ENCODE results near the gene THEMIS2. TPM values are rescaled to one million over a fixed set of nuclear protein-coding genes. Genes with fewer than 3 reads are reported as not detected.

THEMIS2 gene
- total and polyA plus RNA-seq, 2 of the 13 experiments (the other 11 are each of a cell fraction or from before 2014, with no cell fraction given) = 0.38 to 1.5 TPM

GRCh38 chr1:27885621-27886352 lies 13.4 kb downstream of the THEMIS2 start:
- in situ Hi-C loops (cut with HindIII; ENCODE audit: extremely low pct_ligation_motif_present, low pct_unique_long_range_greater_than_20kb) (no loop called here), intact Hi-C loops (cut with micrococcal nuclease; ENCODE audit: unreplicated experiment) (no loop called here)
- ATAC-seq (no peak), DNase-seq (ENCODE audit: low spot score) (no peak), FAIRE-seq (no peak)
- no TSS peak for BruUV-seq (replicated peaks)
- TF ChIP-seq HOXA5 (CRISPR knock-in tag; IDR thresholded peaks at IDR 0.05) (no peak), SP2 (CRISPR knock-in tag; IDR thresholded peaks at IDR 0.05) (no peak), NR1H2 (CRISPR knock-in tag; IDR thresholded peaks at IDR 0.05; ENCODE audit: borderline replicate concordance, low read depth) (no peak), ZNF556 (CRISPR knock-in tag; IDR thresholded peaks at IDR 0.05; ENCODE audit: borderline replicate concordance) (no peak), PHF21A (CRISPR knock-in tag; IDR thresholded peaks at IDR 0.05) (no peak), CBX1 (IDR thresholded peaks at IDR 0.05; ENCODE audit: low read depth) (no peak), ELF4 (CRISPR knock-in tag; IDR thresholded peaks at IDR 0.05; ENCODE audit: borderline replicate concordance) (no peak), ZZZ3 (CRISPR knock-in tag; IDR thresholded peaks at IDR 0.05; ENCODE audit: borderline replicate concordance) (no peak)
- TF ChIP-seq, protein P1, sequence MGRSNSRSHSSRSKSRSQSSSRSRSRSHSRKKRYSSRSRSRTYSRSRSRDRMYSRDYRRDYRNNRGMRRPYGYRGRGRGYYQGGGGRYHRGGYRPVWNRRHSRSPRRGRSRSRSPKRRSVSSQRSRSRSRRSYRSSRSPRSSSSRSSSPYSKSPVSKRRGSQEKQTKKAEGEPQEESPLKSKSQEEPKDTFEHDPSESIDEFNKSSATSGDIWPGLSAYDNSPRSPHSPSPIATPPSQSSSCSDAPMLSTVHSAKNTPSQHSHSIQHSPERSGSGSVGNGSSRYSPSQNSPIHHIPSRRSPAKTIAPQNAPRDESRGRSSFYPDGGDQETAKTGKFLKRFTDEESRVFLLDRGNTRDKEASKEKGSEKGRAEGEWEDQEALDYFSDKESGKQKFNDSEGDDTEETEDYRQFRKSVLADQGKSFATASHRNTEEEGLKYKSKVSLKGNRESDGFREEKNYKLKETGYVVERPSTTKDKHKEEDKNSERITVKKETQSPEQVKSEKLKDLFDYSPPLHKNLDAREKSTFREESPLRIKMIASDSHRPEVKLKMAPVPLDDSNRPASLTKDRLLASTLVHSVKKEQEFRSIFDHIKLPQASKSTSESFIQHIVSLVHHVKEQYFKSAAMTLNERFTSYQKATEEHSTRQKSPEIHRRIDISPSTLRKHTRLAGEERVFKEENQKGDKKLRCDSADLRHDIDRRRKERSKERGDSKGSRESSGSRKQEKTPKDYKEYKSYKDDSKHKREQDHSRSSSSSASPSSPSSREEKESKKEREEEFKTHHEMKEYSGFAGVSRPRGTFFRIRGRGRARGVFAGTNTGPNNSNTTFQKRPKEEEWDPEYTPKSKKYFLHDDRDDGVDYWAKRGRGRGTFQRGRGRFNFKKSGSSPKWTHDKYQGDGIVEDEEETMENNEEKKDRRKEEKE (IDR thresholded peaks at IDR 0.05) = no peak
- H2AFZ ChIP-seq (ENCODE audit: low read length) = no peak overlapping the region
- no peak overlapping the region for H3K9ac ChIP-seq (ENCODE audit: insufficient read depth, low read depth, low read length)
- no peaks in the 10 kb centered on the region for H3K27me3 ChIP-seq (ENCODE audit: control insufficient read depth in 1 of 2, insufficient read depth in 2 of 2, low read length in 2 of 2)
- no peak overlapping the region for H3K4me2 ChIP-seq (ENCODE audit: low read depth, low read length)
- H3K79me2 ChIP-seq (ENCODE audit: insufficient read depth, low read length) = no peaks in the 10 kb centered on the region
- H3K4me3 ChIP-seq (replicated peaks in 1 of 3; ENCODE audit: insufficient read depth in 1 of 3, low read depth in 2 of 3, low read length in 3 of 3) = no peak overlapping the region
- POLR2A ChIA-PET = no interaction called here
- H3K4me1 ChIP-seq (ENCODE audit: insufficient read depth, low read length) = peaks cover 11% of the 10 kb centered on the region
- H3K9me3 ChIP-seq (ENCODE audit: low read length) = no peaks in the 10 kb centered on the region
- CTCF ChIA-PET (ENCODE audit: low intra/inter-chr PET ratio, low total read pairs) = no interaction called here
- WGBS (ENCODE audit: low lambda C conversion rate) = 92% methylated on average over 12 of the region's 15 CpGs
- H4K20me1 ChIP-seq (ENCODE audit: insufficient read depth, low read length) = no peaks in the 10 kb centered on the region
- H3K27ac ChIP-seq (ENCODE audit: extremely low read length, insufficient read depth, low read length) = no peak overlapping the region
- H3K36me3 ChIP-seq (replicated peaks in 1 of 2; ENCODE audit: control insufficient read depth in 1 of 2, insufficient read depth in 2 of 2, low read length in 2 of 2) = peaks cover 0 to 2% of the 10 kb centered on the region in 2 experiments; a peak in 2 of 5 replicates

All from HepG2 (cell line).